ENCODE results near the gene FNDC3B.
"Not testable (repeated sequence)": the region's sequence is repeated elsewhere in the genome, so short reads cannot be mapped to it uniquely, and the experiment has no call there.

FNDC3B gene

DNA sequence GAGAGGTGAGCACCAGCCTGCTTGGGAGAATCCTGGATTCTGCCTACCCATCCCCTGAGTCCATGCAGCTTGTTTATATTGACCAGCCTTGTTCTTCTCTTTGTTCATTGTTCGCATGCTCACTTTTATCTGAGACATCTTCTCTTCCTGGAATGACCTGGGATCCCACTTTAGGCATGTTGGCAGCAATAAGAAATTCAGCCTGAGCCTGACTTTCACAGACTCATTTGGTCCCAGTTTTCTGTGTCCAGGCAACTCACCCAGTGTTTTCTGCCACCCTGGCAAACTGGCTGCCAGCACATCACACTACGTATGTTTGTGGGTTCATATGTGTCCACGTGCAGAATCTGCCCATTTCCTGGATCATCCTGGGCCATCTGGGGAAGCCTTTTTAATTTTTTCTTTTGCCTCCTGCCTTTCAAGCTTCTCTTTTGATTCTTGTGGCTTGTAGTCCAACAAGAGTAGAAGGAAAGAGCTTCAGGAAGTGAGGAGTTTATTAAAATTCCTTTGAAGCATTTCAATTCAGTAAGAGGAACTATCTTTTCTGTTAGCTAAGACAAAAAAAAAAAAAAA, 199.9 kb downstream of the FNDC3B start:
- Mint-ChIP-seq H3K27me3 (no peaks in the 10 kb centered on the region), H3K36me3 (ENCODE audit: low read depth) (peaks cover 38% of the 10 kb centered on the region), H3K4me3 (no peak overlapping the region), H3K4me1 (peaks cover 8% of the 10 kb centered on the region), H3K27ac (no peak overlapping the region), H3K9me3 (peaks cover 35% of the 10 kb centered on the region)
- DNase-seq (no peak), ATAC-seq (no peak)

DNA sequence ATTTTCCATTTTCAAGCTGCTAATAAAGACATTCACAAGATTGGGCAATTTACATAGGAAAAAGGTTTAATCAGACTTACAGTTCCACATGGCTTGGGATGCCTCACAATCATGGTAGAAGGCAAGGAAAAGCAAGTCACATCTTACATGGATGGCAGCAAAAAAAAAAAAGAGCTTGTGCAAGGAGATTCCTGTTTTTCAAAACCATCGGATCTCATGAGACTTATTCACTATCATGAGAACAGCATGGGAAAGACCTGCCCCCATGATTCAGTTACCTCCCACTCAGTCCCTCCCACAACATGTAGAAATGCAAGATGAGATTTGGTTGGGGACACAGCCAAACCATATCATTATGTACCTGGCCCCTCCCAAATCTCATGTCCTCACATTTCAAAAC, 202.0 kb downstream of the FNDC3B start:
- H3K9me3 Mint-ChIP-seq: peaks cover 35% of the 10 kb centered on the region
- H3K27ac Mint-ChIP-seq: no peak overlapping the region
- H3K27me3 Mint-ChIP-seq: no peaks in the 10 kb centered on the region
- ATAC-seq: no peak
- peaks cover 8% of the 10 kb centered on the region for H3K4me1 Mint-ChIP-seq
- H3K36me3 Mint-ChIP-seq (ENCODE audit: low read depth): peaks cover 39% of the 10 kb centered on the region
- no peak for DNase-seq
- no peak overlapping the region for H3K4me3 Mint-ChIP-seq

- peaks cover 11% of the 10 kb centered on the region for H3K4me1 Mint-ChIP-seq
- DNase-seq, H3K4me3 Mint-ChIP-seq, ATAC-seq, H3K27ac Mint-ChIP-seq, H3K27me3 Mint-ChIP-seq: not testable (repeated sequence)
- peaks cover 35% of the 10 kb centered on the region for H3K9me3 Mint-ChIP-seq
- peaks cover 48% of the 10 kb centered on the region for H3K36me3 Mint-ChIP-seq (ENCODE audit: low read depth)
These were observed 203.1 kb downstream of the FNDC3B start for GRCh38 chr3:172242471-172242870.

DNA sequence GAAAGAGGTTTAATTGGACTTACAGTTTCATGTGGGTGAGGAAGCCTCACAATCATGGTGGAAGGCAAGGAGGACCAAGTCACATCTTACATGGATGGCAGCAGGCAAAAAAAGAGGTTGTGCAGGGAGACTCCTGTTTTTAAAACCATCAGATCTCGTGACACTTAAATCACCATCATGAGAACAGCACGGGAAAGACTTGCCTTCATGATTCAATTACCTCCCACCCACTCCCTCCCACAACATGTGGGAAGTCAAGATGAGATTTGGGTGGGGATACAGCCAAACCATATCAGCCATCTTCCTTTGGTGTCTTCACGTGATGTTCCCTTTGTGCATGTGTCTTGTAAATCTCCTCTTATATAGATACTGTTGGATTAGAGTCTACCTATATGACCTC, 204.0 kb downstream of the FNDC3B start:
- H3K27me3 Mint-ChIP-seq, DNase-seq, ATAC-seq, H3K27ac Mint-ChIP-seq, H3K4me3 Mint-ChIP-seq: not testable (repeated sequence)
- Mint-ChIP-seq H3K4me1 (peaks cover 17% of the 10 kb centered on the region), H3K9me3 (peaks cover 35% of the 10 kb centered on the region), H3K36me3 (ENCODE audit: low read depth) (peaks cover 50% of the 10 kb centered on the region)

GRCh38 chr3:172244011-172244410, 204.6 kb downstream of the FNDC3B start:
- H3K4me3 Mint-ChIP-seq: no peak overlapping the region
- no peak for DNase-seq
- ATAC-seq: no peak
- peaks cover 17% of the 10 kb centered on the region for H3K4me1 Mint-ChIP-seq
- peaks cover 35% of the 10 kb centered on the region for H3K9me3 Mint-ChIP-seq
- no peak overlapping the region for H3K27ac Mint-ChIP-seq
- H3K27me3 Mint-ChIP-seq: no peaks in the 10 kb centered on the region
- H3K36me3 Mint-ChIP-seq (ENCODE audit: low read depth): peaks cover 50% of the 10 kb centered on the region

- no peak for ATAC-seq
- Mint-ChIP-seq H3K9me3 (peaks cover 31% of the 10 kb centered on the region), H3K4me1 (peaks cover 17% of the 10 kb centered on the region), H3K36me3 (ENCODE audit: low read depth) (peaks cover 47% of the 10 kb centered on the region), H3K27me3 (no peaks in the 10 kb centered on the region), H3K4me3 (no peak overlapping the region), H3K27ac (no peak overlapping the region)
- no peak for DNase-seq
These were observed 205.9 kb downstream of the FNDC3B start for GRCh38 chr3:172245241-172245640.

GRCh38 chr3:172246107-172246844, 206.9 kb downstream of the FNDC3B start:
- no peak for ATAC-seq
- H3K9me3 Mint-ChIP-seq: peaks cover 22% of the 10 kb centered on the region
- no peak overlapping the region for H3K4me3 Mint-ChIP-seq
- H3K4me1 Mint-ChIP-seq: peaks cover 17% of the 10 kb centered on the region
- no peak overlapping the region for H3K27ac Mint-ChIP-seq
- H3K27me3 Mint-ChIP-seq: no peaks in the 10 kb centered on the region
- DNase-seq: no peak
- peaks cover 39% of the 10 kb centered on the region for H3K36me3 Mint-ChIP-seq (ENCODE audit: low read depth)

DNA sequence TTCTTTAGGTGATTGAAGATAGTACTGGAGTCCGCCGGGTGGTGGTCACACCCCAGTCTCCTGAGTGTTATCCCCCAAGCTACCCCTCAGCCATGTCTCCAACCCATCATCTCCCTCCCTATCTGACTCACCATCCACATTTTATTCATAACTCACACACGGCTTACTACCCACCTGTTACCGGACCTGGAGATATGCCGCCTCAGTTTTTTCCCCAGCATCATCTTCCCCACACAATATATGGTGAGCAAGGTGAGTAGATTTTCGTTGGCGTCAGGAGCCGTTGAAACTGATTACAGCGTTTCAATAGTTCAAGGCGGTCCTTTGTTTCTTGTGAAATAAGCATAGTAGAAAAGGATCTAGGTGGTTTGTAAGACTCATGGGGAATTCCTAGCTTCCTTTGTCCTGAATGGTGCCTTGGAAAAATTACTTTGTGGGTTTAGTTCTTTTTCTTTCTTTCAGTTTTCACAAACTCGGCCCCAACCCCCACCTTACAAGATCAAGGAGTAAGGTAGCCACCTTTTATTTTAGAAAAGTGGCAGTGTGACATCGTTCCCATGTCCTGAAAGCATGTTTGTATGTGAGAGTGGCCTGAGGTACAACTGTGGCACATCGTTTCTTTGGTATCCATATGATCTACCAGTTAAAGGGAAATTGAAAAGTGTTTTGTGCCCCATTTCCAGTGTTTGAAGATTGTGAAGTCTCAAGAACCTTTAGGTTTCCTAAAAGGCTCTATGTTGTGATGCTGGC, 208.3 kb downstream of the FNDC3B start:
- H3K27ac Mint-ChIP-seq: no peak overlapping the region
- DNase-seq (no peak), ATAC-seq (peak; percentile 33)
- peaks cover 32% of the 10 kb centered on the region for H3K36me3 Mint-ChIP-seq (ENCODE audit: low read depth)
- H3K4me3 Mint-ChIP-seq: no peak overlapping the region
- H3K27me3 Mint-ChIP-seq: no peaks in the 10 kb centered on the region
- peaks cover 10% of the 10 kb centered on the region for H3K9me3 Mint-ChIP-seq
- peaks cover 17% of the 10 kb centered on the region for H3K4me1 Mint-ChIP-seq

DNA sequence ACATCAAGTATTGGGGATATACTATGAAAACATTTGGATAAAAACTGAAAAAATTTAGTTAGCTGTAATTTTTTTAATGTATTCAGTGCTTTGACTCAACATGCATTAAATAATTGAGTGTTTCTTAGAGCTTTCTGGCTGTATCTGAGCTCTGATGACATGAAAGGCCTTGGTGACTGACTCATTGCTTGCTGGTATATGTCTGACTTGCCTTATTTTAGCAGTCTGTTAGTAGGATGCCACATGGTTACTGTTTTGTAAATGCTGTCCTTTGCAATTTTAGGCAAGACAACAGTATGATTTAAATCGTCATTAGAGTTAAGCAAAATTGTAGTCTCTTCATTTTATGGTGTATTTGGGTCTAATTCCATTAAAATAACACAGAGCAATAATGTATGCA, 209.7 kb downstream of the FNDC3B start:
- Mint-ChIP-seq H3K9me3 (no peaks in the 10 kb centered on the region), H3K4me3 (no peak overlapping the region), H3K27ac (no peak overlapping the region), H3K27me3 (no peaks in the 10 kb centered on the region), H3K36me3 (ENCODE audit: low read depth) (peaks cover 29% of the 10 kb centered on the region), H3K4me1 (peaks cover 12% of the 10 kb centered on the region)
- DNase-seq: no peak
- no peak for ATAC-seq

- Mint-ChIP-seq H3K9me3 (no peaks in the 10 kb centered on the region), H3K4me3 (no peak overlapping the region), H3K27me3 (no peaks in the 10 kb centered on the region), H3K36me3 (ENCODE audit: low read depth) (peaks cover 34% of the 10 kb centered on the region), H3K27ac (no peak overlapping the region), H3K4me1 (peaks cover 9% of the 10 kb centered on the region)
- ATAC-seq (no peak), DNase-seq (no peak)
These were observed 211.8 kb downstream of the FNDC3B start for GRCh38 chr3:172251211-172251610.

- H3K36me3 Mint-ChIP-seq (ENCODE audit: low read depth): peaks cover 28% of the 10 kb centered on the region
- no peak overlapping the region for H3K27ac Mint-ChIP-seq
- H3K4me1 Mint-ChIP-seq: no peaks in the 10 kb centered on the region
- no peaks in the 10 kb centered on the region for H3K9me3 Mint-ChIP-seq
- no peak overlapping the region for H3K4me3 Mint-ChIP-seq
- ATAC-seq (no peak), DNase-seq (no peak)
- no peaks in the 10 kb centered on the region for H3K27me3 Mint-ChIP-seq
These were observed 213.8 kb downstream of the FNDC3B start for GRCh38 chr3:172253200-172253599.

- H3K4me1 Mint-ChIP-seq: no peaks in the 10 kb centered on the region
- ATAC-seq: no peak
- no peak for DNase-seq
- H3K4me3 Mint-ChIP-seq: no peak overlapping the region
- H3K27ac Mint-ChIP-seq: no peak overlapping the region
- peaks cover 30% of the 10 kb centered on the region for H3K36me3 Mint-ChIP-seq (ENCODE audit: low read depth)
- H3K27me3 Mint-ChIP-seq: no peaks in the 10 kb centered on the region
- no peaks in the 10 kb centered on the region for H3K9me3 Mint-ChIP-seq
These were observed 215.2 kb downstream of the FNDC3B start for GRCh38 chr3:172254542-172254941.

DNA sequence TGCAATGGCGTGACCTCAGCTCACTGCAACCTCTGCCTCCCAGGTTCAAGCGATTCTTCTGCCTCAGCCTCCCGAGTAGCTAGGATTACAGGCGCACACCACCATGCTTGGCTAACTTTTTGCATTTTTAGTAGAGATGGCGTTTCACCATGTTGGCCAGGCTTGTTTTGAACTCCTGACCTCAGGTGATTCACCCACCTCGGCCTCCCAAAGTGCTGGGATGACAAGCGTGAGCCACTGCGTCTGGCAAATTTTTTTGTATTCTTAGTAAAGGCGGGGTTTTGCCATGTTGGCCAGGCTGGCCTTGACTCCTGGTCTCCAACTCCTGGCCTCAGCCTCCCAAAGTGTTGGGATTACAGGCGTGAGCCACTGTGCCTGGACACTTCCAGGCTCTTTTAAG, 215.9 kb downstream of the FNDC3B start:
- peaks cover 30% of the 10 kb centered on the region for H3K36me3 Mint-ChIP-seq (ENCODE audit: low read depth)
- not testable (repeated sequence) for ATAC-seq, H3K9me3 Mint-ChIP-seq, H3K27me3 Mint-ChIP-seq, H3K4me1 Mint-ChIP-seq, H3K27ac Mint-ChIP-seq, DNase-seq, H3K4me3 Mint-ChIP-seq

DNA sequence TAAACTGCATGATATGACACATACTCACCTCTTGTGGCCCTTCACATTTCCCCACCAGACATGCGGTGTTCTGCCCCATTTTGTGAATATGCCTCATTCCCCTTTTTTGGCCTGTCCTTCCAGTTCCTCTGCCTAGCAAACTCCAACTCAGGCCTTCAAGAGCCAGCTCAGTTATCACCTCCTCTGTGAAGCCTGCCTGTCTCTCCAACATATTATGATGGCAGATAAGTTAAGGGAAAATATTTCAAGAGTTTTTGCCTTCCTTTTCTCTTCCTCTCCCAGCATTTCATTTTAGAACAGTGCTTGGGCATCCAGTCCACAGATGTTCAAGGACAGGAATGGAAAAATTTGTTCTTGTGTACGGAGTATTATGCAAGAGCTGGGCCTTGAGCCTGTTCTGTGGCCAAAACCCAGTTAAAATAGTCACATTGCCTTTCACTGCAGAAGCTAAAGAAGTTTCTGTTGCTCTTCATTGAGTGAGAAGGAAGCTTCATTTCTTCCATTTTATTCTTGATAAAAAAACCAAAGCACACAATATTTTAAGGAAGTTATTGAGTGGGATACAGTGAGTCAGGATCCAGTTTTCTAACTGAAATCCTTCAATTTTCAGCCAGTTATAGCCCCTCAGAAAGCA, 216.8 kb downstream of the FNDC3B start:
- no peaks in the 10 kb centered on the region for H3K27me3 Mint-ChIP-seq
- DNase-seq (no peak), ATAC-seq (no peak)
- H3K4me3 Mint-ChIP-seq: no peak overlapping the region
- H3K9me3 Mint-ChIP-seq: no peaks in the 10 kb centered on the region
- peaks cover 28% of the 10 kb centered on the region for H3K36me3 Mint-ChIP-seq (ENCODE audit: low read depth)
- no peak overlapping the region for H3K27ac Mint-ChIP-seq
- no peaks in the 10 kb centered on the region for H3K4me1 Mint-ChIP-seq
